K562 (cell line): Measurements from ENCODE around the gene SUDS3. TPM values are rescaled to one million over a fixed set of nuclear protein-coding genes. Genes with fewer than 3 reads are reported as not detected.
A peak's percentile ranks its signal among the peaks of the same experiment; 100 is the strongest.

ENCODE experiments used
- ARHGAP35 ChIP-seq: fragments of 450-650 bp; IDR thresholded peaks from 2 replicates; pipeline ENCODE4 v1.6.1; 2018; ENCODE audit not compliant: partially characterized antibody
- ARNT ChIP-seq, 2 experiments: fragments of 450-650 bp; IDR thresholded peaks; 2 replicates each; pipeline ENCODE4 v1.6.1; 2016; ENCODE audit warnings: mild to moderate bottlenecking in 1 of 2
- CSDE1 ChIP-seq, 2 experiments: fragments of 450-650 bp; IDR thresholded peaks; 2 replicates each; pipeline ENCODE4 v1.6.1; 2016; ENCODE audit warnings: mild to moderate bottlenecking in 1 of 2
- ELF4 ChIP-seq: fragments of 450-650 bp; formaldehyde crosslinking; IDR thresholded peaks from 2 replicates; pipeline ENCODE4 v1.4.0; 2022; ENCODE audit warnings: missing genetic modification characterization
- FOXP1 ChIP-seq: sonication (generic); formaldehyde crosslinking; IDR thresholded peaks from 2 replicates; pipeline ENCODE4 v1.8.0; 2022; ENCODE audit warnings: mild to moderate bottlenecking, missing genetic modification reagents
- GTF2F1 ChIP-seq: IDR thresholded peaks from 2 replicates; pipeline ENCODE4 v1.6.1; 2011; ENCODE audit warnings: low read depth, low read length, improper control_type of control experiment
- HDAC6 ChIP-seq: IDR thresholded peaks from 2 replicates; pipeline ENCODE4 v1.6.1; 2012; ENCODE audit warnings: low read depth, mild to moderate bottlenecking, control low read depth, inconsistent platforms, low read length, moderate library complexity
- MED1 ChIP-seq: sonication (generic); formaldehyde crosslinking; IDR thresholded peaks from 2 replicates; pipeline ENCODE4 v1.8.1; 2023; ENCODE audit warnings: missing genetic modification reagents, borderline replicate concordance
- MXI1 ChIP-seq: IDR thresholded peaks from 2 replicates; pipeline ENCODE4 v1.6.1; 2011; ENCODE audit warnings: low read depth, mild to moderate bottlenecking, improper control_type of control experiment, low read length
- RNF219 ChIP-seq: fragments of 250-450 bp; sonication (Bioruptor Pico); IDR thresholded peaks from 2 replicates; pipeline ENCODE4 v1.5.0; 2022; ENCODE audit warnings: mild to moderate bottlenecking
- SNIP1 ChIP-seq: fragments of 450-650 bp; IDR thresholded peaks from 2 replicates; pipeline ENCODE4 v1.7.1; 2017; ENCODE audit warnings: low read depth, mild to moderate bottlenecking
- polyA plus RNA-seq, 8 experiments: library from polyadenylated mRNA; depleted of rRNA in 4 of 8; stranded (reverse) in 5 of 8; unstranded in 3 of 8; fragments of >200 nt; fragmentation: Nextera tagmentation in 2 of 8; fragmentation: Illumina TruSeq in 1 of 8; extraction: Ambion mirVana in 2 of 8; extraction: Trizol in 1 of 8; gene quantifications; 2 replicates each; pipeline versions ENCODE4 v1.2.1 to v1.2.3, GENCODE V29; 2011 to 2014; ENCODE audit warnings: inconsistent platforms in 1 of 8, missing spikeins in 1 of 8
- total RNA-seq, 7 experiments: library from RNA; depleted of rRNA in 6 of 7; stranded (reverse); fragments of >200 nt in 6 of 7; fragmentation: Illumina TruSeq in 2 of 7; extraction: Trizol in 2 of 7; gene quantifications; 2 replicates each; pipeline versions ENCODE4 v1.2.1 to v1.2.3, GENCODE V29; 2011 to 2021; ENCODE audit warnings: low replicate concordance in 1 of 7
- TF ChIP-seq, protein P1 (sequence below), 2 experiments: fragments of 450-650 bp; IDR thresholded peaks; 2 replicates each; pipeline ENCODE4 v1.6.1; 2016; ENCODE audit warnings: mild to moderate bottlenecking in 2 of 2, borderline replicate concordance in 1 of 2, low read depth in 1 of 2, moderate library complexity in 1 of 2
- TF ChIP-seq, protein P2 (sequence below), 2 experiments: fragments of 450-650 bp in 1 of 2; sonication (generic) in 1 of 2; formaldehyde crosslinking; conservative IDR thresholded peaks; 2 replicates each; pipeline versions ENCODE4 v1.4.0 to v1.8.1; 2020 to 2022; ENCODE audit warnings: mild to moderate bottlenecking in 1 of 2, missing genetic modification reagents in 1 of 2
- TF ChIP-seq, protein P3 (sequence below): IDR thresholded peaks from 2 replicates; pipeline ENCODE4 v1.6.1; 2014; ENCODE audit warnings: antibody characterized with exemption

SUDS3 gene
- total and polyA plus RNA-seq, 9 of the 15 experiments (the other 6 are each of a cell fraction or from before 2014, with no cell fraction given) = 6.6 to 30.5 (median 23.3) TPM

- TF ChIP-seq, protein P1, sequence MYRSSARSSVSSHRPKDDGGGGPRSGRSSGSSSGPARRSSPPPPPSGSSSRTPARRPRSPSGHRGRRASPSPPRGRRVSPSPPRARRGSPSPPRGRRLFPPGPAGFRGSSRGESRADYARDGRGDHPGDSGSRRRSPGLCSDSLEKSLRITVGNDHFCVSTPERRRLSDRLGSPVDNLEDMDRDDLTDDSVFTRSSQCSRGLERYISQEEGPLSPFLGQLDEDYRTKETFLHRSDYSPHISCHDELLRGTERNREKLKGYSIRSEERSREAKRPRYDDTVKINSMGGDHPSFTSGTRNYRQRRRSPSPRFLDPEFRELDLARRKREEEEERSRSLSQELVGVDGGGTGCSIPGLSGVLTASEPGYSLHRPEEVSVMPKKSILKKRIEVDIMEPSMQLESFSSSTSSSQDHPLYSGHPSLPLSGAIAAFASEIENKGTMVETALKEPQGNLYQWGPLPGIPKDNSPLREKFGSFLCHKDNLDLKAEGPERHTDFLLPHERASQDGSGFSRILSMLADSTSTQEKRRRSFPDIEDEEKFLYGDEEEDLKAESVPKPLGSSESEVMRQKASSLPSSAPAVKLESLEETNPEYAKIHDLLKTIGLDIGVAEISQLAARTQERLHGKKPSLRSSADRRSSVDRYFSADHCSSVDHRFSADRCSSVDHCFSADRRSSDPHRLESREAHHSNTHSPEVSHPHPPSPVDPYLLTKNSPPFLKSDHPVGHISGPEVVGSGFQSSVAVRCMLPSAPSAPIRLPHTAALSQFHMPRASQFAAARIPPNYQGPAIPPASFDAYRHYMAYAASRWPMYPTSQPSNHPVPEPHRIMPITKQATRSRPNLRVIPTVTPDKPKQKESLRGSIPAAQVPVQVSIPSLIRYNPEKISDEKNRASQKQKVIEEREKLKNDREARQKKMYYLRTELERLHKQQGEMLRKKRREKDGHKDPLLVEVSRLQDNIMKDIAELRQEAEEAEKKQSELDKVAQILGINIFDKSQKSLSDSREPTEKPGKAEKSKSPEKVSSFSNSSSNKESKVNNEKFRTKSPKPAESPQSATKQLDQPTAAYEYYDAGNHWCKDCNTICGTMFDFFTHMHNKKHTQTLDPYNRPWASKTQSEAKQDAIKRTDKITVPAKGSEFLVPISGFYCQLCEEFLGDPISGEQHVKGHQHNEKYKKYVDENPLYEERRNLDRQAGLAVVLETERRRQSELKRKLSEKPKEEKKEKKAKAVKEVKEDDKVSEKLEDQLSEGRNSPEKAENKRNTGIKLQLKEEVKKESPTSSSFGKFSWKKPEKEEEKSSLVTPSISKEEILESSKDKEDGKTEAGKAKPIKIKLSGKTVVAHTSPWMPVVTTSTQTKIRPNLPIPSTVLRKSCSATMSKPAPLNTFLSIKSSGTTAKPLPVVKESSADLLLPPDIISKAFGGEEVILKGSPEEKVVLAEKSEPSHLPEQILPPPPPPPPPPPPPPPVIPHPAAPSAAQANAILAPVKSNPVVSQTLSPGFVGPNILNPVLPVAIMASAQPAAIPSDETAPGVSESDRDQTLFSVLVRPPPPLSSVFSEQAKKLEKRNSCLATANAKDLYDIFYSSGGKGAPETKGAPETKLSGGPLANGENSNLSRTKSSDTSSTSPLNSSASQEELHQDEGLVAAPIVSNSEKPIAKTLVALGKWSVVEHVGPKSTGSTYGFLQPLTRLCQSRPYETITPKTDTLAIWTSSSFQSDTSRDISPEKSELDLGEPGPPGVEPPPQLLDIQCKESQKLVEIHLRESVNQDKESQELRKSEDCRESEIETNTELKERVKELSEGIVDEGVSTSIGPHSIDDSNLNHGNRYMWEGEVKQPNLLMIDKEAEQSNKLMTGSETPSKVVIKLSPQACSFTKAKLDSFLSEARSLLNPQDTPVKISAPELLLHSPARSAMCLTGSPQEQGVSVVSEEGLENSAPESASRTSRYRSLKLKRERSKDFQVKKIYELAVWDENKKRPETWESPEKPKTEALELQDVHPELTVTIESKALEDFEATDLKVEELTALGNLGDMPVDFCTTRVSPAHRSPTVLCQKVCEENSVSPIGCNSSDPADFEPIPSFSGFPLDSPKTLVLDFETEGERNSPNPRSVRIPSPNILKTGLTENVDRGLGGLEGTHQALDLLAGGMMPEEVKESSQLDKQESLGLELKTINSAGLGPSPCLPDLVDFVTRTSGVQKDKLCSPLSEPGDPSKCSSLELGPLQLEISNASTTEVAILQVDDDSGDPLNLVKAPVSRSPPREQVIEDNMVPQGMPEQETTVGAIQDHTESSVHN (IDR thresholded peaks at IDR 0.05; ENCODE audit: borderline replicate concordance in 1 of 2, low read depth in 1 of 2) = no peak
- TF ChIP-seq CSDE1 (IDR thresholded peaks at IDR 0.05) (no peak), MED1 (CRISPR knock-in tag) (no peak), ARNT (IDR thresholded peaks at IDR 0.05) (no peak), ARHGAP35 (no peak), MXI1 (peak; percentile 16; the same call in 1 of the 2 replicates), FOXP1 (no peak), GTF2F1 (no peak), ELF4 (no peak), HDAC6 (no peak), SNIP1 (no peak), RNF219 (CRISPR knock-in tag) (no peak)
- TF ChIP-seq, protein P2, sequence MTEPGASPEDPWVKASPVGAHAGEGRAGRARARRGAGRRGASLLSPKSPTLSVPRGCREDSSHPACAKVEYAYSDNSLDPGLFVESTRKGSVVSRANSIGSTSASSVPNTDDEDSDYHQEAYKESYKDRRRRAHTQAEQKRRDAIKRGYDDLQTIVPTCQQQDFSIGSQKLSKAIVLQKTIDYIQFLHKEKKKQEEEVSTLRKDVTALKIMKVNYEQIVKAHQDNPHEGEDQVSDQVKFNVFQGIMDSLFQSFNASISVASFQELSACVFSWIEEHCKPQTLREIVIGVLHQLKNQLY (CRISPR knock-in tag; conservative IDR thresholded peaks at IDR 0.05) = no peak
- TF ChIP-seq, protein P3, sequence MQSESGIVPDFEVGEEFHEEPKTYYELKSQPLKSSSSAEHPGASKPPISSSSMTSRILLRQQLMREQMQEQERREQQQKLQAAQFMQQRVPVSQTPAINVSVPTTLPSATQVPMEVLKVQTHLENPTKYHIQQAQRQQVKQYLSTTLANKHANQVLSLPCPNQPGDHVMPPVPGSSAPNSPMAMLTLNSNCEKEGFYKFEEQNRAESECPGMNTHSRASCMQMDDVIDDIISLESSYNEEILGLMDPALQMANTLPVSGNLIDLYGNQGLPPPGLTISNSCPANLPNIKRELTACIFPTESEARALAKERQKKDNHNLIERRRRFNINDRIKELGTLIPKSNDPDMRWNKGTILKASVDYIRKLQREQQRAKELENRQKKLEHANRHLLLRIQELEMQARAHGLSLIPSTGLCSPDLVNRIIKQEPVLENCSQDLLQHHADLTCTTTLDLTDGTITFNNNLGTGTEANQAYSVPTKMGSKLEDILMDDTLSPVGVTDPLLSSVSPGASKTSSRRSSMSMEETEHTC = no peak
Measured at GRCh38 chr12:118372541-118373495, 3.5 kb upstream of the SUDS3 start, which contains the start of gene TAOK3 (continued).
